Small intestine (tissue), 16 donors: ENCODE results near the gene RASAL1. TPM values are rescaled to one million over a fixed set of nuclear protein-coding genes. Genes with fewer than 3 reads are reported as not detected.
A peak's percentile ranks its signal among the peaks of the same experiment; 100 is the strongest.

Experiments used
- DNase-seq, 2 donors: peaks; one replicate each; pipeline versions ENCODE4 v3.0.0 to v3.0.0-alpha.2; 2013
- FAIRE-seq: peaks from 2 replicates; lab custom pipeline; 2012; peaks lifted over from hg19 to GRCh38; lab: Jason Lieb, UNC
- H3K27ac ChIP-seq, 3 donors: one replicate each; pipeline ENCODE4 v1.5.1; 2013; ENCODE audit warnings: low read length in 2 of 3, mild to moderate bottlenecking in 2 of 3, control low read depth in 1 of 3, inconsistent platforms in 1 of 3, low read depth in 1 of 3, moderate library complexity in 1 of 3
- H3K27me3 ChIP-seq, 3 donors: one replicate each; pipeline ENCODE4 v1.6.1; 2013; ENCODE audit warnings: low read length in 3 of 3, inconsistent platforms in 1 of 3; ENCODE audit not compliant: control insufficient read depth in 3 of 3, insufficient read depth in 3 of 3
- H3K36me3 ChIP-seq, 3 donors: one replicate each; pipeline ENCODE4 v1.6.1; 2013; ENCODE audit warnings: low read length in 3 of 3, inconsistent platforms in 1 of 3, low read depth in 1 of 3, mild to moderate bottlenecking in 1 of 3, moderate library complexity in 1 of 3; ENCODE audit not compliant: control insufficient read depth in 3 of 3, insufficient read depth in 2 of 3
- H3K4me1 ChIP-seq, 3 donors: one replicate each; pipeline ENCODE4 v1.6.1; 2013; ENCODE audit warnings: low read length in 2 of 3, inconsistent platforms in 1 of 3, low read depth in 1 of 3, mild to moderate bottlenecking in 1 of 3, moderate library complexity in 1 of 3; ENCODE audit not compliant: control insufficient read depth in 3 of 3, insufficient read depth in 2 of 3
- H3K4me3 ChIP-seq, 3 donors: one replicate each; pipeline ENCODE4 v1.5.1; 2013; ENCODE audit warnings: low read length in 3 of 3, control low read depth in 1 of 3, inconsistent platforms in 1 of 3, low read depth in 1 of 3, mild to moderate bottlenecking in 1 of 3, moderate library complexity in 1 of 3
- H3K9me3 ChIP-seq, 2 donors: one replicate each; pipeline ENCODE4 v1.6.1; 2013; ENCODE audit warnings: low read depth in 1 of 2, low read length in 1 of 2; ENCODE audit not compliant: control insufficient read depth in 2 of 2, insufficient read depth in 1 of 2
- WGBS, 3 donors: extraction: QIAGEN DNeasy Blood & Tissue Kit; methylation state at CpG; one replicate each; pipeline ENCODE4 v1.1.7; 2013; 5-methylcytosine and 5-hydroxymethylcytosine counted together
- long read RNA-seq, 10 donors: transcript quantifications; one replicate each; lab custom pipeline, GENCODE V29; 2026
- polyA plus RNA-seq, 4 donors: library from polyadenylated mRNA; stranded (reverse) in 3 of 4; unstranded in 1 of 4; fragments of 200-250 nt in 3 of 4; fragments of 120-200 nt in 1 of 4; gene quantifications; one replicate each; pipeline versions ENCODE4 v1.2.1 to v1.2.3, GENCODE V29; 2013
- donor health status: healthy with polysubstance abuse.
- donor health status: control.
- donor health status: control.
- donor health status: Bipolar disorder and iron deficiency.
- donor health status: healthy.

Gene RASAL1
- polyA plus RNA-seq, result under 1 TPM in 3 of 4 donors, not detected in 1; 0.16 to 0.81 (median 0.55) TPM
- long read RNA-seq, donor 1, result 0 reads
- long read RNA-seq, donor 2, partial matches to known transcripts, result 14 of 14 reads
- long read RNA-seq, donor 2, other reads (novel, unspliced or antisense), result 0 of 14 reads
- long read RNA-seq, donor 3, result 0 reads
- long read RNA-seq, donor 4, result 0 reads
- long read RNA-seq, donor 5, result 0 reads
- long read RNA-seq, donor 6, result 0 reads
- long read RNA-seq, donor 7, result 0 reads
- long read RNA-seq, donor 8, result 0 reads
- long read RNA-seq, donor 9, result 0 reads
- long read RNA-seq, donor 10, result 0 reads

DNA sequence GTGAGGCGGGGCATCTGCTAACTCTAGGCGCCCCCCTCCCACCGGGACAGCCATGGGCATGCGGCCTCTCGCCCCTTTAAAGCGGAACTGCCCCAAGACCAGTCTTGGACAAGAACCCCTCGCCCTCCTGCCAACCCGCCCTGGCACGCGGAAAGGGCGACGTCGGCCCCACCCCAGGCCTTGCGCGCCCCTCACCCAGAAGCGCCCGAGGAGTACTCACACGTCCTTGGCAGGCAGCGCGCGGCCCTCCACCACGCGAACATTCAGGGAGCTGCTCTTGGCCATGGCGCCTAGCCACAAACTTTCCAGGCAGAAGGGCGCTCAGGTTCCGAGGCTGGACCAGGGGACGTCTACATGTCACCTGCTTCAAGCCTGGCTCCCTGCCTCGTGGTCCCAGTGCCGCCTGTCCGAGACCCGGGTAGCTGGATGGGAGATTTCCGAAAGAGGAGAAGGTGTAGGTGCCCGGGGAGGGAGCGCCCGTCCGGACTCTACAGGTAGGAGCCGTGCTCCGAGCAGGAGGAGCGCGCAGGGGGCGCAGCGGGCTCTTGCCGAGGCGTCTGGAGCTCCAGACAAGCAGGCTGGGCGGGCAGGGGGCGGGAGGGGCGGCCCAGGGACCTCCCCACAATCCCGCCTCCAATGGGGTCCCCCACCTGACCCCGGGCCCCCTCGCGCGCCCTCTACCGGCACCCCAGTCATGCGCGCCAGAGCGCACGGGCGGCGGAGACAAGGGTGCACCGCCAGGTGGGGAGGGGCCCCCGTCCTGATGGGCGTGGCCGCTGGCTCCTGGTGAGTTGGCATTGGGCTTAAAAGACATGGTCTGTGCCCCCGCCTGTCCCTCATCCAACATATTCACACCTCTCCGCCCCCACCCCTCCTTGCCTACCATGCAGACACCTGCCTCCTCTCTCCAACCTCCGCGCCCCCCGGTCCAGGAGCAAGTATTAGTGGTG, at the start of gene RASAL1:
Gene RASAL1, minus strand, starts transcription at position 584 of the 950 bp plus-strand sequence. Its CDS starts 299 bp downstream, at position 285.
- no peaks in the 10 kb centered on the region for H3K4me1 ChIP-seq
- H3K9me3 ChIP-seq, result no peaks in the 10 kb centered on the region
- H3K36me3 ChIP-seq, result no peaks in the 10 kb centered on the region
- H3K27ac ChIP-seq, result no peak within 1 kb of the TSS
- 4 to 8% (median 5%) methylated on average over 61 to 68 of the region's 68 CpGs for WGBS, 3 donors
- DNase-seq, result peak; percentile 46 to 48
- FAIRE-seq, result no peak
- peaks cover 0 to 2% (median 2%) of the 10 kb centered on the region in 3 donors for H3K27me3 ChIP-seq
- H3K4me3 ChIP-seq, result peak within 1 kb of the TSS in 1 of 3 donors; percentile 20

DNA sequence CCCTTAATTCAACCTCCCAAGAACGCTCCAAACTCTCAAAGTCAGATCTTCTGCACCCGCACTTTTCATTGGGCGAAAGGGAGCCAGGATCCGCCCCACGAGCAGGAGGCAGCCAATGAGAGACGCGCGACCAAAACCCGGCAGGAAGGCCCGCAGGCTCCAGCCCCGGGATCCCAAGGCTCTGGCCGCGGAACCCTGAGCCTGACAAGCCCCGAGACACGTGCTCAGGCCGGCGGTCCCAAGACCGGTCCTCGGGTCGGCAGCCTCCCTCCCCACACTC, 49.3 kb upstream of the RASAL1 start:
- Histone ChIP-seq H3K4me3 (peak overlapping the region; percentile 88 to 98 (median 92)), H3K9me3 (no peaks in the 10 kb centered on the region), H3K27ac (peak overlapping the region; percentile 90 to 99 (median 92)), H3K36me3 (peaks cover 3 to 31% (median 10%) of the 10 kb centered on the region in 3 donors), H3K27me3 (no peaks in the 10 kb centered on the region), H3K4me1 (peaks cover 0 to 13% (median 5%) of the 10 kb centered on the region in 3 donors)
- DNase-seq, result peak; percentile 93 to 95
- no peak for FAIRE-seq
- 0 to 1% (median 0%) methylated on average over 20 of the region's 20 CpGs for WGBS, 3 donors

- Histone ChIP-seq H3K27me3 (no peaks in the 10 kb centered on the region), H3K9me3 (no peaks in the 10 kb centered on the region), H3K36me3 (peaks cover 5 to 36% (median 12%) of the 10 kb centered on the region in 3 donors), H3K27ac (peak overlapping the region; percentile 90 to 99 (median 92)), H3K4me3 (peak overlapping the region; percentile 40 to 98 (median 88)), H3K4me1 (peaks cover 0 to 13% (median 5%) of the 10 kb centered on the region in 3 donors)
- 19 to 25% (median 22%) methylated on average over 26 of the region's 26 CpGs for WGBS, 3 donors
- FAIRE-seq, result no peak
- DNase-seq, result no peak
These were observed 48.7 kb upstream of the RASAL1 start for GRCh38 chr12:113184098-113184899.

- no peak for DNase-seq
- Histone ChIP-seq H3K9me3 (no peaks in the 10 kb centered on the region), H3K36me3 (peaks cover 10 to 46% (median 21%) of the 10 kb centered on the region in 3 donors), H3K27ac (no peak overlapping the region), H3K4me1 (peaks cover 0 to 13% (median 5%) of the 10 kb centered on the region in 3 donors), H3K4me3 (no peak overlapping the region), H3K27me3 (no peaks in the 10 kb centered on the region)
- FAIRE-seq, result no peak
- 79 to 87% (median 82%) methylated on average over 11 of the region's 11 CpGs for WGBS, 3 donors
These were observed 47.5 kb upstream of the RASAL1 start for GRCh38 chr12:113183030-113183589.

DNA sequence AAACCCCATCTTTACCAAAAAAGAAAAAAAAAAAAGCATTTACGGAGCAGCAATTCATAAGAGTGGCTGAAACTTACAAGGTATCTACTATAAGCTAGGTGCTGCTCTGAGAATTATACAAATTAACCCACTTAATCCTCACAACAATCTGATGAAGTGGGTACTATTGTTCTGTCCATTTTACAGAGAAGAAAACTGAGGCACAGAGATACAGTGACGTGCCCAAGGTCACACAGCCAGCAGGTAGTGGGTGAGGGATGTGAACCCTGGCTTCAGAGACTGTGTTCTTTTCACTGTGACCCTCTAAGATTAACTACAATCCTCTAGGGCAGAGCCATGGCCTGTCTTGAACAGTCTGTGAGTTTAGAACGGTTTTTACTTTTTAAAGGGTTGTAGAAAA, 46.4 kb upstream of the RASAL1 start:
- no peak for DNase-seq
- H3K9me3 ChIP-seq, result peaks cover 0 to 3% of the 10 kb centered on the region in 2 donors
- FAIRE-seq, result no peak
- H3K36me3 ChIP-seq, result peaks cover 18 to 51% (median 27%) of the 10 kb centered on the region in 3 donors
- H3K27ac ChIP-seq, result no peak overlapping the region
- H3K4me1 ChIP-seq, result peaks cover 0 to 10% (median 5%) of the 10 kb centered on the region in 3 donors
- 91 to 92% (median 91%) methylated on average over 3 of the region's 3 CpGs for WGBS, 3 donors
- no peaks in the 10 kb centered on the region for H3K27me3 ChIP-seq
- no peak overlapping the region for H3K4me3 ChIP-seq

GRCh38 chr12:113180333-113180732, 44.8 kb upstream of the RASAL1 start:
- Histone ChIP-seq H3K36me3 (peaks cover 25 to 57% (median 28%) of the 10 kb centered on the region in 3 donors), H3K4me1 (peaks cover 0 to 5% (median 0%) of the 10 kb centered on the region in 3 donors), H3K27ac (no peak overlapping the region), H3K4me3 (no peak overlapping the region), H3K9me3 (peaks cover 0 to 3% of the 10 kb centered on the region in 2 donors), H3K27me3 (no peaks in the 10 kb centered on the region)
- FAIRE-seq (no peak), DNase-seq (no peak)
- 50 to 80% (median 64%) methylated on average over 4 of the region's 4 CpGs for WGBS, 3 donors

GRCh38 chr12:113179023-113179422, 43.5 kb upstream of the RASAL1 start:
- H3K4me3 ChIP-seq, result no peak overlapping the region
- 95 to 97% (median 96%) methylated on average over 14 of the region's 14 CpGs for WGBS, 3 donors
- H3K36me3 ChIP-seq, result peaks cover 25 to 70% (median 28%) of the 10 kb centered on the region in 3 donors
- peaks cover 0 to 3% of the 10 kb centered on the region in 2 donors for H3K9me3 ChIP-seq
- no peaks in the 10 kb centered on the region for H3K27me3 ChIP-seq
- no peak for FAIRE-seq
- no peak for DNase-seq
- H3K4me1 ChIP-seq, result peaks cover 0 to 5% (median 0%) of the 10 kb centered on the region in 3 donors
- no peak overlapping the region for H3K27ac ChIP-seq
